Activated naive CD8-positive, alpha-beta T cell (primary cell): Measurements from ENCODE around the gene DDX42.
A peak's percentile ranks its signal among the peaks of the same experiment; 100 is the strongest.
"Not testable (repeated sequence)": the region's sequence is repeated elsewhere in the genome, so short reads cannot be mapped to it uniquely, and the experiment has no call there.

Experiments
- H3K27ac Mint-ChIP-seq: one replicate; pipeline ENCODE4 v1.8.0; 2021; ENCODE audit warnings: mixed read lengths
- H3K27me3 Mint-ChIP-seq: one replicate; pipeline ENCODE4 v1.8.0; 2021; ENCODE audit warnings: mixed read lengths
- H3K36me3 Mint-ChIP-seq: one replicate; pipeline ENCODE4 v1.8.0; 2021; ENCODE audit warnings: mixed read lengths
- H3K4me1 Mint-ChIP-seq: one replicate; pipeline ENCODE4 v1.8.0; 2021; ENCODE audit warnings: low read depth, mixed read lengths
- H3K4me3 Mint-ChIP-seq: one replicate; pipeline ENCODE4 v1.8.0; 2021; ENCODE audit warnings: mild to moderate bottlenecking, mixed read lengths
- H3K9me3 Mint-ChIP-seq: one replicate; pipeline ENCODE4 v1.8.0; 2021; ENCODE audit warnings: low read depth, mixed read lengths

DDX42 gene

DNA sequence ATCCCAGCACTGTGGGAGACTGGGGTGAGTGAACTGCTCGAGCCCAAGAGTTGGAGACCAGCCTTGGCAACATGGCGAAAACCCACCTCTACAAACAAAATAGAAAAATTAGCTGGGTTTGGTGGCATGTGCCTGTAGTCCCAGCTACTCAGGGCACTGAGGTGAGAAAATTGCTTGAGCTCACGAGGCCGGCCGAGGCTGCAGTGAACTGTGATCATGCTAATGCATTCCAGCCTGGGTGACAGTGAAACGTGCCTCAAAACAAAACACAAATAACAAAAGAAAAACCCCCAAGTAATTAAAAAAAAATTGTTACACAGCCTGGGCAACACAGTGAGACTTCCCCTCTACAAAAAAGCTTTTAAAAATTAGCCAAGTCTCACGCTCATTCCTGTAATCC is 5.5 kb upstream of the DDX42 start:
- Mint-ChIP-seq H3K4me3 (no peak overlapping the region), H3K27me3 (no peaks in the 10 kb centered on the region), H3K4me1 (peaks cover 50% of the 10 kb centered on the region), H3K9me3 (no peaks in the 10 kb centered on the region), H3K27ac (peak overlapping the region; percentile 30), H3K36me3 (peaks cover 9% of the 10 kb centered on the region)

DNA sequence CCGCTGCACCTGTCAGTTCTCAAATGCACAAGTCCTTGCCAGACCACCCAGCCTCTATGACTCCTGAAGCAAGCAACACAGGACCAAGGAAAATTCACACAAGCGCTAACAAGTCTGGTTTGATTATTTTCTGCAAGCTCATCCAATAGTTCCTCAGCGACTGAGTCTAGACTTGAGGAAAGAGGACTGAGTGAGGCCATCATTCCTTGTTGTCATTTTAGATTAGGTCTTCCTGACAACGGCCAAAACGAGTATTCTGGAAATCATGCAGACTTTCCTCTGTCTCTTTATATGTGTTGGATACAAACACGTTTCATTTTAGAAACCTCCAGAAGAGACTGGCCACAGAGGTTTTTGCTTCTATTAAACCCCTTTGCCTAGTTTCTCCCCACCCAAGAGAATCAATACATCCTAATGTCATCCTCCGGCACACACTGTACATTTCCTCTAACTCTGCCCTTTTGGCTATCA is 1.1 kb upstream of the DDX42 start:
- no peaks in the 10 kb centered on the region for H3K9me3 Mint-ChIP-seq
- H3K4me3 Mint-ChIP-seq, result peak overlapping the region; percentile 97
- H3K27ac Mint-ChIP-seq, result peak overlapping the region; percentile 100
- H3K4me1 Mint-ChIP-seq, result peaks cover 56% of the 10 kb centered on the region
- H3K27me3 Mint-ChIP-seq, result no peaks in the 10 kb centered on the region
- H3K36me3 Mint-ChIP-seq, result peaks cover 7% of the 10 kb centered on the region

DNA sequence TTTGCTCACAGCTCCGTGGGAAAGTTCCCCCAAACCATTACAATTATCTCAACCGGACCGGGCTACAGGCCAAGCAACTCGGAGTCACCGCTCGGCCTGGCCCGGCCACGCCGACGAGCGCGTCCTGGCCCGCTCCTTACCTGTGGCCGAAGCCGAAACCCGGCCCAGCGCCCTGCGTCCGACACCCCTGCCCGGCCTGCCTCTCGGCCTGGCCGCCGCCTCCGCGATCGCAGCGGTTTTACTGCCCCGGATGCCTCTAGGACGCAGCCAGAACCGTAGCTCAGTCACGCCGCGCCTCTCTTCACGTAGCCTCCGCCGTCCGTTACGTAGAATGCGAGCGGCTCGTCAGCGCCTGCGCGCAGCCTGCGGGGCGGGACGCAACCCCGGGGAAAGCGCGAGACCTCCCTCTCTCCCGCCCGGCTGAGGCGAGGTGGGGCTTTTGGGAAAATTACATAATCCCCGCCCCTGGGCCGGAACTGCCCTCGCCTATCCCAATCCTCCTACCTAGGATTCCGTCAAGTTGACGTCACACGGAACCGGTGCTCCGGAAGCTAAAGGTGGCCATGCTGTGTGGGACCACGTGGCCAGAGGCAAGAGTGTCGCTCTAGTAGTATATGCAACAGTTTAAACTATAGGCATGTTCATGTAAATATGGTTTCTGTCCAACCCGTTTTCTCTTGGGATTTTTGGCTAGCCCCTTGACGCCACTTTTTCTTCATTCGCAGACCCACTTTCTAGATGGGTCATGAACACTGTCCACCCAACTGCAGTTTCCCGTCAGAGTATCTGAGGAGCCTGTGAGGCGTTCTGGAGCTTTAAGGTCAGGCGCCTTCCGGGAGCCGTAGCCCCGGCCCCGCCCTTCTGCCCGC is 464 bp upstream of the DDX42 start, which contains the start of gene CCDC47:
Gene CCDC47 (minus strand): TSS at position 326 of the 869 bp plus-strand sequence. CDS start 7,422 bp downstream, outside the sequence.
- peak within 1 kb of the TSS; percentile 100 for H3K27ac Mint-ChIP-seq
- no peaks in the 10 kb centered on the region for H3K9me3 Mint-ChIP-seq
- H3K27me3 Mint-ChIP-seq, result no peaks in the 10 kb centered on the region
- peak within 1 kb of the TSS; percentile 97 for H3K4me3 Mint-ChIP-seq
- peaks cover 58% of the 10 kb centered on the region for H3K4me1 Mint-ChIP-seq
- peaks cover 7% of the 10 kb centered on the region for H3K36me3 Mint-ChIP-seq

DNA sequence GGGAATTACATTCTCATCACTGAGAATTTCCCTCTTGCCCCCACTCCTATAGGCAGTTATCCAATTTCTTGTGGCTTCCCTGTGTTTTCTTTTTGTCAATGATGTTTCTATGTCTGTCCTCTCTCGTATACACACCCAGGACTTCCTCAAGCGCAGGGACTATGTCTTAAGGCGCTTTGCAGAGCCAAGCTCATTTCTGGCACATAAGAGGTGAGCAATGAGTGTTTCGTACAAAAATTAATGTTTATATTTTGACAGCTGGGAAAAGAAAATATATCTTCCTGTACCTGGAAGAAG is 947 bp downstream of the DDX42 start:
- H3K4me1 Mint-ChIP-seq, result peaks cover 63% of the 10 kb centered on the region
- H3K36me3 Mint-ChIP-seq, result peaks cover 7% of the 10 kb centered on the region
- H3K9me3 Mint-ChIP-seq, result no peaks in the 10 kb centered on the region
- H3K4me3 Mint-ChIP-seq, result peak overlapping the region; percentile 97
- peak overlapping the region; percentile 100 for H3K27ac Mint-ChIP-seq
- no peaks in the 10 kb centered on the region for H3K27me3 Mint-ChIP-seq

DNA sequence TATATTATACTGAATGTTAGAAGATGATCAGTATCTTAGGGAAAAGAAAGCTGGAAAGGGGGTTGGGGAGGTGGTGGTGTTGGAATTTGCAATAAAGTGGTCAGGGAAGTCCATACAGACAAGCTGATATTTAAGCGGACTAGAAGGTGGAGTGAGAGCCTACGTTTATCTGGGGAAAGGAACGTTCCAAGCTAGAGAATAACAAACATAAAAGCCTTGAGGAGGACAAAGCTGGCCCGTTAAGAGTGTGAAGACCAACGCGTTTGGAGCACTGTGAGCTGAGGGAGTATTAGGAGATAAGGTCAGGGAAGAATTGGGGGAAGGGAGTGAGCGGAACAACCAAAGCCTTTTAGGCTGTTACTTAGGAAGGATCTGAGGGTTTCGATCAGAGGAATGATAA is 1.4 kb downstream of the DDX42 start:
- Mint-ChIP-seq H3K4me3 (peak overlapping the region; percentile 97), H3K27me3 (no peaks in the 10 kb centered on the region), H3K4me1 (peaks cover 62% of the 10 kb centered on the region), H3K9me3 (no peaks in the 10 kb centered on the region), H3K36me3 (peaks cover 7% of the 10 kb centered on the region), H3K27ac (peak overlapping the region; percentile 100)

DNA sequence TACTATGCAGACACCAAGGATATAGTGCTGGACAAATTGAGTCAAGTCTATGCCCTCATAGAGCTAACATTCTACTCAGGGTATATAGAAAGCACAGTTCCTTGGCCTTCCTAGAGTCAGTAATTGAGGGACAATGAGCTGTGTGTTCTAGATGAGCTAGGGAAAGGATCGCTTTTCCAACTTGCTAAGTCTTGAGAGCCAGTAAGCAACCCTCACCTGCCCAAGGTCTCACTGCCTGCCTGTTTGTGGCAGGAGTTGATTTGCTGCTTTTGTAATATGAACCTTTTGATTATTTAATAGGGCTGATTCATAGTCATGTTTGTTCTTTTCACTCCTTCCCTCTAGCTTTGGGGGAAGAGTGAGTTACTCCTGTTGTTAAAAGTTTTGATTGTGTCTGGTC is 6.5 kb downstream of the DDX42 start:
- no peaks in the 10 kb centered on the region for H3K9me3 Mint-ChIP-seq
- peaks cover 7% of the 10 kb centered on the region for H3K36me3 Mint-ChIP-seq
- peak overlapping the region; percentile 79 for H3K27ac Mint-ChIP-seq
- no peaks in the 10 kb centered on the region for H3K27me3 Mint-ChIP-seq
- H3K4me1 Mint-ChIP-seq, result peaks cover 74% of the 10 kb centered on the region
- H3K4me3 Mint-ChIP-seq, result peak overlapping the region; percentile 33

DNA sequence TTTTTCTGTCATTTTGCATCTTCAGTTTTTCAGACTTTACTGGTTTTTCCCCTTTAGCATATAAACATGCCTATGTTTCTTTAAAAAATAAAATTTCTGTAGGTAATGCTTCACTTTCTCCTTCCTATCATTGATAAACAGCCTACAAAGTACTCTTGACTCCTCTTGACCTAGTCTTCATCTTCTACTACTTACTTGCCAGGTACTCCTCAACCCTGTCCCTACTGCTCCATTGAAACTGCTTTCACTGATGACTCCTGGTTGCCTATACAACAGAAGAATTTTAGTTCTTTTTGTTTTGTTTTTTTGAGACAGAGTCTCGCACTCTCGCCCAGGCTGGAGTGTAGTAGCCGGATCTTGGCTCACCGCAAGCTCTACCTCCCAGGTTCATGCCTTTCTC is 7.0 kb downstream of the DDX42 start:
- peaks cover 9% of the 10 kb centered on the region for H3K36me3 Mint-ChIP-seq
- peak overlapping the region; percentile 79 for H3K27ac Mint-ChIP-seq
- H3K9me3 Mint-ChIP-seq, result no peaks in the 10 kb centered on the region
- no peaks in the 10 kb centered on the region for H3K27me3 Mint-ChIP-seq
- H3K4me3 Mint-ChIP-seq, result peak overlapping the region; percentile 57
- peaks cover 74% of the 10 kb centered on the region for H3K4me1 Mint-ChIP-seq

DNA sequence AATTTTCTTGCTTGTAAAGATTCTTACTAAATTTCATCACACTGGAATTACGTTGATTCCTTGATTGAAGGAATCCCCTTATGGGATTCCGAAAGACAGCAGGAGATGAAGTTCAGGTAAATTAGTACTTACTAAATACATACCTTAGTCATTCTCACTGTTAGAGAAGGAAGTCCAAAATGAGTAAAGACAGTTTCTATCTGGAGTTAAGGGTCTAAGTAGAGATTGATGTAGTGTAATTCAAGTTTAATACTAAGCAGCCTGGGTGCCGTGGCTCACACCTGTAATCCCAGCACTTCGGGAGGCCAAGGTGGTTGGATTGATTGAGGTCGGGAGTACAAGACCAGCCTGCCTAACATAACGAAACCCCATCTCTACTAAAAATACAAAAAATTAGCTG is 9.6 kb downstream of the DDX42 start:
- H3K27me3 Mint-ChIP-seq, result no peaks in the 10 kb centered on the region
- H3K36me3 Mint-ChIP-seq, result peaks cover 2% of the 10 kb centered on the region
- H3K4me3 Mint-ChIP-seq, result no peak overlapping the region
- no peaks in the 10 kb centered on the region for H3K9me3 Mint-ChIP-seq
- peaks cover 50% of the 10 kb centered on the region for H3K4me1 Mint-ChIP-seq
- H3K27ac Mint-ChIP-seq, result peak overlapping the region; percentile 55

DNA sequence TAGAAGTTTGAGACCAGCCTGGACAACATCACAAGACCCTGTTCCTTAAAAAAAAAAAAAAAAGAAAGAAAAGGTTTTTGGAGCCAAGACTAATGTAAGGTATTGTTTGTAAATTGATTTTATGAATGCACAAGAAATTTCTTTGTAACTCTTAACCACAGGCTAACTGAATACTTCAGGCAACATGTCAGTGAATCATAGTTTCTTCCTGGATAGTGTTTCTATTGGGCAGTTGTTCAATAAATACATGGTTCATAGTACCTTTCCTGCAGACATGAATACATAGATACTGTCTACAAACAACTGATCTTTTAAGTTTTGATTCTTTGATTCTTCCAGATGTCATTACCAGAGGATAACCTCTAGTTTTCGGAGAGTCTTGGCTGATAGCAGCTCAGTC is 11.6 kb downstream of the DDX42 start:
- H3K9me3 Mint-ChIP-seq, result no peaks in the 10 kb centered on the region
- peaks cover 34% of the 10 kb centered on the region for H3K4me1 Mint-ChIP-seq
- H3K27me3 Mint-ChIP-seq, result no peaks in the 10 kb centered on the region
- peaks cover 2% of the 10 kb centered on the region for H3K36me3 Mint-ChIP-seq
- H3K4me3 Mint-ChIP-seq, result no peak overlapping the region
- H3K27ac Mint-ChIP-seq, result peak overlapping the region; percentile 35

DNA sequence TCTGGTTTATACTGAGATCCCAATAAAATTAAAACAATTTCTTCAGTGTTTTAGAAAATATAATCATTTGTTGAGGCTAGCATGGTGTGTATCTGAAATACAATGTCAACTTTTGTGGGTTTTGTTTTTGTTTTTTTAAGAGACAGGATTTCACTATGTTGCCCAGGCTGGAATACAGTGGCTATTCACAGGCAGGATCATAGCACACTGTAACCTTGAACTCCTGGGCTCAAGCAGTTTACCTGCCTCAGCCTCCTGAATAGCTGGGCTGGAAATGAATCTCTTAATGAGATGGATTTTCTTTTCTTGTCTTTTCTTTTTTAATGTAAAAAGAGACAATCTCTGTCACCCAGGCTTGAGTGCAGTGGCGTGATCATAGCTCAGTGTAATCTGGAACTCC is 12.1 kb downstream of the DDX42 start:
- Mint-ChIP-seq H3K4me1 (peaks cover 29% of the 10 kb centered on the region), H3K27ac (no peak overlapping the region), H3K9me3 (no peaks in the 10 kb centered on the region), H3K36me3 (peaks cover 2% of the 10 kb centered on the region), H3K4me3 (no peak overlapping the region), H3K27me3 (no peaks in the 10 kb centered on the region)

DNA sequence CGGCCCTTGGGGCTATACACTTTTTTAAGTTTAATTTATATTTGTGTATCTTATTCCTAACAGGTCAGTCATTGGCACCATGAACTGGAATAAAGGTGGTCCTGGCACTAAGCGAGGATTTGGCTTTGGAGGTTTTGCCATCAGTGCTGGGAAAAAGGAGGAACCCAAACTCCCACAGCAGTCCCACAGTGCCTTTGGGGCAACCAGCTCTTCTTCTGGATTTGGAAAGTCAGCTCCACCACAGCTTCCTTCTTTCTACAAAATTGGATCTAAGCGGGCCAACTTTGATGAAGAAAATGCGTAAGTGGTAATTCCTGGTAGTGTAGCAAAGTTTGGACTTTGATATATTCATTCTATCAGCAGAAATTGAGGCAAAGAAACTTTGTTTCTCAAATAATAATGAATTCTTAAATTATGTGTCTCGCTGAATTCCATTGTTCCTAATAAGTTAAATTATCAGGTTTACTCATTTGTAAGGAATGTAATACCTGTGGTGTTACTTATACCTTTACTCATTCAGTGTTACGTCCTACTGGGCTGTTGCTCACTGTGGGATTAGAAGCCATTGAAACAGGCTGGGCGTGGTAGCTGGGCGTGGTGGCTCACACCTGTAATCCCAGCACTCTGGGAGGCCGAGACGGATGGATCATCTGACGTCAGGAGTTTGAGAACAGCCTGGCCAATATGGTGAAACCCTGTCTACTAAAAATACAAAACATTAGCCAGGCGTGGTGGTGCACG is 13.2 kb downstream of the DDX42 start:
- H3K9me3 Mint-ChIP-seq, result no peaks in the 10 kb centered on the region

DNA sequence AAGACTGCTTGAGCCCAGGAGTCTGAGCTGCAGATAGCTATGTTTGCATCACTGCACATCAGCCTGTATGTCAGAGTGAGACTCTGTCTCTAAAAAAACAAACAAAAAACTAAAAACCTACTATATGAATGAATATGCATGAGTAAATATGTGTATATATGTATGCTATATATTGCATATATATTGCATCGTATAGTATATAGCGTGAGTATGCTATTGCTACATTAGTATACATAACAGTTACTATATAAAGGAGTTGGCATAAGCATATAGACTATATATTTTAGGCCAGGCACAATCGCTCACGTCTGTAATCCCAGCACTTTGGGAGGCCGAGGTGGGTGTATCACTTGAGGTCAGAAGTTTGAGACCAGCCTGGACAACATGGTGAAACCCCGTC is 16.1 kb downstream of the DDX42 start:
- peaks cover 2% of the 10 kb centered on the region for H3K36me3 Mint-ChIP-seq

More for the DNA sequence above, 13.2 kb downstream of the DDX42 start:
- no peak overlapping the region for H3K4me3 Mint-ChIP-seq
- H3K36me3 Mint-ChIP-seq, result peaks cover 2% of the 10 kb centered on the region
- H3K27me3 Mint-ChIP-seq, result no peaks in the 10 kb centered on the region
- H3K27ac Mint-ChIP-seq, result no peak overlapping the region
- peaks cover 26% of the 10 kb centered on the region for H3K4me1 Mint-ChIP-seq

DNA sequence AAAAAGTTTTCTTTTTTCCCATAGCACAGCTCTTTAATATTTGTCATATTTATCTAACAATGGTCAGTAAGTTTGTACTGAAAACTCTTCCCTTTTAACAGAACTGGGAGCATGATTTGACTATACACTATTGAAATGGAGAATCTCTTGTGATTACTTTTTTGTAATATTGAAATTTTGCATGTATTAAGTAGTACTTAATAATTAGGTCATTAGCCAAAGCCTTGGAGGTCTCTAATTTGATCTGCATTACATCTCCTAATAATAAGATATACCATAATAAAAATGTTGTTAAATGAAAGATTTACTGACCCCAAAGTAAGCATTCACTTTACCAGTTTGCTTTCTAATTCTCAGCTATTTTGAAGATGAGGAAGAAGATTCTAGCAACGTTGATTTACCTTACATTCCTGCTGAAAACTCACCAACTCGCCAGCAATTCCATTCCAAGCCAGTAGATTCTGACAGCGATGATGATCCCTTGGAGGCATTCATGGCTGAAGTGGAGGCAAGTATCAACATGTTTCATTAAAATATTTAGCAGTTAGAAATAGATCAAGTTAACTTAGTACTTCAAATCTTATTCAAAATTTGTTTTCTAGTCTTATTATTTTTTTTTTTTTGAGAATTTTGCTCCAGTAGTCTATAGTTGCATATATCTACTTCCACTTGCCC is 18.2 kb downstream of the DDX42 start:
- H3K4me1 Mint-ChIP-seq, result peaks cover 1% of the 10 kb centered on the region
- no peaks in the 10 kb centered on the region for H3K9me3 Mint-ChIP-seq
- no peaks in the 10 kb centered on the region for H3K27me3 Mint-ChIP-seq
- H3K4me3 Mint-ChIP-seq, result no peak overlapping the region
- no peaks in the 10 kb centered on the region for H3K36me3 Mint-ChIP-seq
- H3K27ac Mint-ChIP-seq, result no peak overlapping the region

More for the DNA sequence above, 16.1 kb downstream of the DDX42 start:
- peaks cover 5% of the 10 kb centered on the region for H3K4me1 Mint-ChIP-seq
- no peaks in the 10 kb centered on the region for H3K27me3 Mint-ChIP-seq
- H3K27ac Mint-ChIP-seq, result no peak overlapping the region
- H3K4me3 Mint-ChIP-seq, result no peak overlapping the region
- no peaks in the 10 kb centered on the region for H3K9me3 Mint-ChIP-seq

DNA sequence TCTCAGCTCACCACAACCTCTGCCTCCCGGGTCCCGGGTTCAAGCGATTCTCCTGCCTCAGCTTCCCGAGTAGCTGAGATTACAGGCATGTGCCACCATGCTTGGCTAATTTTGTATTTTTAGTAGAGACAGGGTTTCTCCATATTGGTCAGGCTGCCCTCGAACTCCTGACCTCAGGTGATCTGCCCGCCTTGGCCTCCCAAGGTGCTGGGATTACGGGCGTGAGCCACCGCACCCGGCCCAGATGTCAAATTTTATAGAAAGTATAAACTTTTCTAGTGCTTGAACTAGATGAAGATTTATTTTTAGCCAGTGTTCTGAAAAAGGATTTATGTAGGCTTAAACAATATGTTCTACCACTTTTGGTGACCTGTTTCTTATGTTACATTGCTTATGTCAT is 22.4 kb downstream of the DDX42 start:
- H3K27me3 Mint-ChIP-seq, H3K27ac Mint-ChIP-seq, H3K9me3 Mint-ChIP-seq, H3K36me3 Mint-ChIP-seq, H3K4me3 Mint-ChIP-seq, H3K4me1 Mint-ChIP-seq: not testable (repeated sequence)

DNA sequence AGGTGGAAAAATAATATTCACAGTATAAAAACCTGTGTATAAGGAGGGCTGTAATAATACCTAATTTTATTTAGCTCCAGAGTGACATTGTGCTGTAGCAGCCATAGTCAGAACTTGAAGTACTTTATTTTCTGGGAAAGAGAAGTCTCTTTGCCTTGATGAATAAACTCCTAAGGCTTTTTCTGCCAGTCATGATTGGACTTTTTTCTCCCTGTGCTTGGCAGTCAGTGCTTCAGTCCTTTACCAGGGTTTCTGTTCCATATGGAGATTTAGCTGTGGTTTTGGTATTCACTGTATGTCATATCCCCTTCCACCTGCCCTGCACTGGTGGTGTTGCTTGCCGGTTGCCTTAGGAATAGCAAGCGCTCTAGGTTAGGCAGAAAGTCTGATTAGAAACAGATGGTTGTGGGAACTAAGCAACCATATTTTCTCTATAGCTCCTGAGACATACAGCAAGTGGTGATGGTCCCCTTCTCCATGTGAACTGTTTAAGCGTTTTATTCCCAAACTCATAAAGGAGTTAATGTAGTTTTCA is 24.7 kb downstream of the DDX42 start:
- H3K27me3 Mint-ChIP-seq, result no peaks in the 10 kb centered on the region
- H3K36me3 Mint-ChIP-seq, result peaks cover 6% of the 10 kb centered on the region
- peaks cover 1% of the 10 kb centered on the region for H3K4me1 Mint-ChIP-seq
- no peak overlapping the region for H3K4me3 Mint-ChIP-seq
- H3K9me3 Mint-ChIP-seq, result no peaks in the 10 kb centered on the region
- no peak overlapping the region for H3K27ac Mint-ChIP-seq
